PC-3 (cell line): ENCODE data around the gene DHX34.

ENCODE experiments used
- EZH2 ChIP-seq: fragments of 300-600 bp; sonication (generic); IDR thresholded peaks from one replicate; pipeline ENCODE4 v1.6.1; 2017; ENCODE audit warnings: antibody characterized with exemption, mild to moderate bottlenecking, low read length; ENCODE audit not compliant: unreplicated experiment
- EZH2phosphoT487 ChIP-seq: fragments of 300-600 bp; sonication (generic); IDR thresholded peaks from 2 replicates; pipeline ENCODE4 v1.6.1; 2018; ENCODE audit warnings: mild to moderate bottlenecking, antibody characterized with exemption, low read length, borderline replicate concordance

- TF ChIP-seq EZH2, result no peak
- TF ChIP-seq EZH2phosphoT487, result no peak
These were observed 33.8 kb upstream of the DHX34 start for GRCh38 chr19:47315125-47315821.
